CMK (cell line): ENCODE results near the gene VPS35L.
"Not testable (repeated sequence)": the region's sequence is repeated elsewhere in the genome, so short reads cannot be mapped to it uniquely, and the experiment has no call there.

ENCODE experiments used
- DNase-seq: peaks from one replicate; pipeline ENCODE4 v3.0.0-alpha.2; 2010; ENCODE audit warnings: low read depth

VPS35L gene

DNA sequence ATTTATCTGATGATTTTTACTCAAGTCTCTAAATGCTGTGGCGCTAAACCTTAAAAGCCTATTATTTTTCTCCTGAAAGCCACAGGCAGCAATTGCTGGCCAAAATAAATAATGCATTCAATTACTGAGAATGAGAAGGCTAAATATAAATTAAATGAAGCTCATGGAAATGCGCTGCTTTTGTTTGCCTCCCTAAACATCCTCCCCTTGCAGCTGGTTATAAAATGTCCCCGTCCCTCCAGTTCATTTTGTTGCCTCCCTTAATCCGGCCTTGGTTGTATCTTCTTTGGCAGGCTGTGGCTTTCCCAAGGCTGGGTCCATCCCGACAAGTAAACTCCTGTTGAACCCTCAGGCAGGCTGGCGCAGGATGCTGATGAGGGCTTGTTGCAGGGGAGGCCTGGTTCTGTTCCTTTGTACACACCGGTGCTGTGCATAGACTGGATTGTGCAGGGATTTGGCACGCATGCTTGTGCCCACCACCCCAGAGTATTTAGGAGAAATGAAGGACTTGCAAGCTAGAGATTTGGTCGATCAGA, 99.8 kb downstream of the VPS35L start:
- no peak for DNase-seq

DNA sequence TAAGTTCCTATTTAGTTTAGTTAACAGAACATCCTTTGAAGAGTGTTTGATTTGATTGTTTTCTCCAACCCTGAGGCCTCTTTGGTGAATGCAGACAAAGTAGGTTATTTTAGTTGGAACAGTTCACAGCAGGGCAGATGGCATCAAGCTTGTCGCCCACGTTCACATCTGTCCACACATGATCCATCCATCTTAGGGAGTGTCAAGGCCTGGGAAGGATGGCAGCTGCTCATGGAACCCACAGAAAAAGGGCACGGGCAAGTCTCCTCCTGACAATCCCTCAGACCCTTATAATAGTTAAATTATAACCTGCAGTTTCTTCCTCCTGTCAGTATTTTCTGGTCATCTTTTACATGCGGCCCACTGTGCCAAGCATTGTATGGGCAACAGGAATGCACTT, 102.3 kb downstream of the VPS35L start:
- DNase-seq: no peak

DNA sequence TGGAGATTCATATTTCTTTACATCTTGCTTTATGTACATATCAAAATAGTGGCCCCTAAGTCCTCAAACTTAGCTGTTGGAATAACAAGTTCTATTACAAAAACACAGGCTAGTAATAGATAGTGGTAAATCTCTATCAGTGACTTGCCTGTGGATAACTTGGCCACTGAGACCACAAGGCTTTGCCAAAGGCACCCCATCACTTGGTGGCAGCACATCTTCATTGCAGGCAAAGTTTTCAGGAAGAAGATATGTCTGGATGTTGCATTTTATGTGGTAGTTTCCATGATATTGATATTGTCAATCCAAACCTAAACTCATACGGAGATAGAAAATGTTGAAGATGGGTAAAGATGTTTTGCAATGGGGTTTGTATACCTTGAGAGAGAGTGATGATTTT, 104.1 kb downstream of the VPS35L start:
- no peak for DNase-seq

DNA sequence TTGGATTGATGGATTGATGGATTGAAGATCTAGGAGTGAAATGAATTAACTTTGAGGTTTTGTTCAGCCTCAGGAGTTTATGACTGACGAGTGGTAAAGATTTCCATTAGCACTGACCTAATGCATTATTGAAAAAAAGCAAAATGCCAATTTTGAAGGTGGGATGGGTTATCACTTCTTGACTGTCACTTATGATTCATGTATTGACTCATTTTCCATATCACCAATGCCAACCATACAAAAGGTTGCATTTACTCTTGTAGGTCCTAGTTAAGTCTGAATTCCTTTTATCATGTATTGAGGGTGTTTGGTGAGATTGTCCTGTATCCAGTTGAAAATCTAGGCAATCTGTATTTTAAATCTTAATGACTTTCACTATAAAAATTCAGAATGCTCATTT, 104.9 kb downstream of the VPS35L start:
- DNase-seq: no peak

DNA sequence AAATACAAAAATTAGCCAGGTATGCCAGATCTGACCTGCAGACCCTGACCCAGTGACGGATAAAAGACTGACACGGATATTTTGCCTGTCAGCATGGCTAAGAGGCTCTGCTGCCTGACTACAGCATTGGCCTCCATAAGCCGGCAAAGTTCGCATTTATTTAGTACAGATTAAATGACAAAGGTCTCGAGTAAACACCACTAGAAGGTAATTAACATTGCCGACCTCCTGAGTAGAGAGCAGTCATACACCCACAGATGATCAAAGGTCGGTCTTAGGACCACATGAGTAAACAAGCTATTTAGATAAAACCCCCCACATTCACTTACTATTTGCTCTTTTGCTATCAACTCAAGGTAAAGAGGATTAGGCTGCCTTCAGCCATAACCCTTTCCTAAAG, 106.8 kb downstream of the VPS35L start:
- DNase-seq: no peak

DNA sequence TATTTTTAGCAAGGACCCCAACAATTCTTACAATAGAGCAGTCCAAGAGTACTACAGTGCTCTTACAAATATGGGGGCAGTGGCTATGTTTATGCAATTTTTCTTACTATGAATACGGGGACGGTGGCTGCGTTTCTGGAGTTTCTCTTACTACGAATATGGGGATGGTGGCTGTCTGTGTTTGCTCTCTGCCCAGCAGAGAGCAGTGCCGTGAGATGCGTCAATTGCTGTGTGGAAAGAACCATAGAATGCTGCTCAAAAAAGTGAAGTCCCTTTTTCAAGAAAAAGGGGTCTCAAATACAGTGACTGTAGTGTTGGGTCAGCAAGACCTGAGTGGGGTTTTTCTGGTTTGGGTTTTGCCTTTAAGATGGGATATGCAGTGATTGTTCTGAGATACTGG, 108.7 kb downstream of the VPS35L start:
- DNase-seq: no peak

DNA sequence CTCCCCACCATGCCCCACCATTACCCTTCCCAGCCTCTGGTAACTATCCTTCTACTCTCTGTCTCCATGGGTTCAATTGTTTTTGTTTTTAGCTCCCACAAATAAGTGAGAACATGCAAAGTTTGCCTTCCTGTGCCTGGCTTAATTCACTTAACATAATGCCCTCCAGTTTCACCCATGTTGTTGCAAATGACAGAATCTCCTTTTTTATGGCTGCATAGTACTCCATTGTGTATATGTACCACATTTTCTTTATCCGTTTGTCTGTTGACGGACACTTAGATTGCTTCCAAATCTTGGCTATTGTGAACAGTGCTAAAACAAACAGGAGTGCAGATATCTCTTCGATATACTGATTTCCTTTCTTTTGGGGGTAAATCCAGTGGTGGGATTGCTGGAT, 109.8 kb downstream of the VPS35L start:
- DNase-seq: not testable (repeated sequence)

DNA sequence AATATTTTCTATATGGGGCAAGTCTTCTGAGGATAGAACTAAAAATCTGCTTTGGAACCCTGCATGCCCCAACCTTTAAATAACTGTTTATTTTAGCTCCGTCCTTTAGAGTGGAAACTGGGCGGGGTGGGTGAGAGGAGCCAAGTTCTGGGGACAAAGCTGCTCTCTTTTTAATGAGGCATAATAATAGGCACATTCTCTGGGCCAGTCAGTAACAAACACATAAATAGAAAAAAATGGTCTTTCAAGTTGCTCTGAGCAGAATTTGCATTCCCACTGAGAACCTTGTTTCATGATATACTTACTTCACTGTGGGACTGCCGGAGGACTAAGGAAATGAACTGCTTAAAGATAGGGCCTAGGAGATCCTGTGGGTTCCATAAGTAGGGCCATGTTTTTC, 111.0 kb downstream of the VPS35L start:
- DNase-seq: no peak

DNA sequence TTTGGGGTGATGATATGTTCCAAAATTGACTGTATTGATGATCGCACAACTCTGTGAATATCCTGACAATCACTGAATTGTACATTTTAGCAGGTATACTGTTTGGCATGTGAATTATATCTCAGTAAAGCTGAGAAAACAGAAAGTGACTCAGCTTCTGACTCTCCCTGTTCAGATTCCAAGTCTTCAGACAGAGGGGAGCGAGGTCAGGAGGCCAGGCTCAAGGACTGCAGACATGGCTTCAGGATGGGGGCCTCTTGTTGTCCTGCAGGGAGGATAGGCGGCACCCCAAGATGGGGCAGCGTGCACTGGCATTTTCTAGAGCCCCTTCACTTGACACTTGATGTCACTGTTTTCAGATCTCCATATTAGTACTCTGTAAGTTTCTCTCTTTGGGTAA, 116.9 kb downstream of the VPS35L start:
- no peak for DNase-seq

DNA sequence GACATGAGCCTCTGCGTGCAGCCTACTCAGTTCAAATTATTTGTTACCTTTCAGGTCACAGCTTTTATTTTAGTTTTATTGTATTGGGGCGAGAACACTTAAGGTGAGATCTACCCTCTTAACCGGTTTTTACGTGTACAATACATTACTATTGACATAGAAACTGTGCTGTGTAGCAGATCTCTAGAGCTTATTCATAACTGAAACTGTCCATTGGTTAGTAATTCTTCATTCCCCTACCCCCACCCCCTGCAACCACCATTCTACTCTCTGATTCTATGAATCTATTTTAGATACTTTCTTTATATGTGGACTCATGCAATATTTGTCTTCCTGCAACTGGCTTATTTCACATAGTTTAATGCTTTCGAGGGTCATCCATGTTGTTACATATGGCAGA, 119.0 kb downstream of the VPS35L start:
- DNase-seq: no peak

DNA sequence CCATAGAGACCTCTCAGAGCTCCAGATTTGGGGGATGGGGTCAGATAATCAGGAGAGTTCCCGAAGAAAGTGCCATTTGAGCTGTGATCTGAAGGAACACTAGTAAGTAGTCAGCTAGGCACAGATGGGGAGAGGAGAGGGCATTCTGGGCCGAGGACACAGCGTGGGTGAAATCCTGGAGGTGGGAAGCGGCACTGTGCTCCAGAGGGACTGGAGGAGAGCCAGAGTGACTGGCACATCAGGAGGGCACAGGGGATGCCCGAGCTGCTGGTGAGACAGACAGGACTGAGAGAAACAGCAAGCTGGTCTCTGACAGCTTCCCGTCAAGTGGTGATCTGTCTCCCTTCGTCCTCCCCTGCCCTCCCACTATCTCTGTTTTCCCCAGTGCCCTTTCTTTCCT, 121.9 kb downstream of the VPS35L start:
- no peak for DNase-seq

DNA sequence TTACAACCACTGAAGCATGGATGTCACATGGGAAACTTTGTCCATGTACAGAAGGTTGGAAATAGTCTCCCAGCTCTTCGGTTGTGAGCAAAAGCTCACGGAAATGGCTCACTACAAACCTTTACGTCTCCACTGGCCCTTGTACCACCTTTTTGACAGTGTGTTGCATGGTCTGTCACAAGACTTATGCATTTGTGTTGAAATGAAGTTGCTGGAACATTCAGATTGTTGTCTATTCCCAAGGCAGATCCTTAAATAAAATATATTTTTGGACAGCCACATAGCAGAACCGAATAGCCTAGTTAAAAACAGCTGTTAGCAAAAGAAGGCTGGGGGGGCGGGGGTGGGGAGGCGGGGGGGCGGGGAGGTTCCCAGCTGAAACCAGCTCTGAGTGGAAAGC, 123.3 kb downstream of the VPS35L start:
- DNase-seq: no peak

DNA sequence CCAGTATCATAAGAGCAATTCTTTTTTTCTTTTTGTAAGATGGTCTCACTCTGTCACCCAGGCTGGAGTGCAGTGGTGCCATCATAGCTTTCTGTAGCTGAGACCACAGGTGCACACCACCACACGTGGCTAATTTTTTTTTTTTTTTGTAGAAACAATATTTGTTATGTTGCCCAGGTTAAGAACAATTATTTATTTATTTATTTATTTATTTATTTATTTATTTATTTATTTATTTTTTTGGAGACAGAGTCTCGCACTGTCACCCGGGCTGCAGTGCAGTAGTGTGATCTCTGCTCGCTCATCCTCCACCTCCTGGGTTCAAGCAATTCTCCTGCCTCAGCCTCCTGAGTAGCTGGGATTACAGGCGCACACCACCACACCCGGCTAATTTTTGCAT, 123.8 kb downstream of the VPS35L start:
- not testable (repeated sequence) for DNase-seq

DNA sequence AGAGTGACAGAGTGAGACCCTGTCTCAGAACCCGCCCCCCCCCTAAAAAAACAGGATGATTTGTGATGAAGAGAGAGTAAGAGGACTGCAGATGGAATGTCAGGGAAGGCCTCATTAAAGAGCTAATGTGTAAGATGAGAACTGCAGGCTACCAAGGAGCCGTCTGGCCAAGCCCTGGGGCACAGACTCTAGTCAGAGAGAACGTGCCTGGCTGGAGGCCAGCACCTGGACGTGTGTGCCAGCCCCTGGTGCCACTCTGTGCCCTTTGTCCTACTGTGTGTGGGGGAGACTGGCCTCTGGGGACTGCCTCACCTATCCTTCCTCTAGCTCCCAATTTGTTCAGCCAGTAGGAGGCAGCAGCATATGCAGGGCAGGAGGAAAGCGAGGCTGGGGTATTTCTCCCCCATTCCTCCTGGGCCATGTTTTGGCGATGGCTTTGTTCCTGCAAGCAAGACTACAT, 125.4 kb downstream of the VPS35L start:
- DNase-seq: no peak

DNA sequence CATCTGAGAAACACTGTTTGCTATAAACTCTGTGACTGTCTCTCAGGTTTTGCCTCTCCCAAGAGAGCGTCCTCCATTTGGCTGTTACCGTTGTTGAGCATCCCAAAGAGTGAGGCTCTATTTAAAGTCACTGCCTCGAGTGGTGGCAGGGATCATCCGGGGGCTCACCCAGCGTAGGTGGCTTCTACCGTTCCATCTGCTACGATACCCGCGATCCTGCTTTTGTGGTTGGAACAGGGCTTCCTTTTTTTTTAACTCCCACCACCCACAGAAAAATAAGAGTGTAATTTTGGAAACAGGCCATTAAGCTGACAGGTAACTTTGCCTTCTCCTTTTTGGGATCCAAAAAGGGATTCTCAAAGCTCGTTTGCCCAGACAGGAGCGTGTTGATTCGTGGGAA, 126.1 kb downstream of the VPS35L start:
- DNase-seq: no peak

DNA sequence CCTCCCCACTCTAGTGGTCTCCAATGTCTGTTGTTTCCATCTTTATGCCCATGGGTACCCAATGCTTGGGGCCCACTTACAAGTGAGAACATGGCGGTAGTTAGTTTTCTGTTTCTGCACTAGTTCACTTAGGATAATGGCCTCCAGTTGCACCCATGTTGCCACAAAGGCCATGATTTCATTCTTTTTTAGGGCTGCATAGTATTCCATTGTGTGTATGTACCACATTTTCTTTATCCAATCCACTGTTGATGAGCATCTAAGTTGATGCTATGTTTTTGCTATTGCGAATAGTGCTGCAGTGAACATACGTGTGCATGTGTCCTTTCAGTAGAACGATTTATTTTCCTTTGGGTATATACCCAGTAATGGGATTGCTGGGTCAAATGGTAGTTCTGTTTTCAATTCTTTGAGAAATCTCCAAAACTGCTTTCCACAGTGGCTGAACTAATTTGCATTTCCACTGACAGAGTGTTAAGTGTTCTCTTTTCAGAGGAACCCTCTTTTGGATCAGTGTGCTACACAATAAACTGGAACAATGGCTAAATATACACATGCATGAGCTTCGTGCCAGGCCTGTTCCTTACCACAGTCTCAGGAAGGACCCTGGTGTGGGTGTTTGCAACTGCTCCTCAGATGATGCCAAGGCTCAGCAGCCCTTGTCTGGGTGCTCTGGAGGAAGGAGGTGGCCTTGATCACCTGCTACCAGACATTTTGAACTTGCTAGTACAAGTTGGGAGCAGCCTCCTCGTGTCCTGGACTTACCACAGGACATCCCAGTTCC, 128.1 kb downstream of the VPS35L start:
- no peak for DNase-seq

DNA sequence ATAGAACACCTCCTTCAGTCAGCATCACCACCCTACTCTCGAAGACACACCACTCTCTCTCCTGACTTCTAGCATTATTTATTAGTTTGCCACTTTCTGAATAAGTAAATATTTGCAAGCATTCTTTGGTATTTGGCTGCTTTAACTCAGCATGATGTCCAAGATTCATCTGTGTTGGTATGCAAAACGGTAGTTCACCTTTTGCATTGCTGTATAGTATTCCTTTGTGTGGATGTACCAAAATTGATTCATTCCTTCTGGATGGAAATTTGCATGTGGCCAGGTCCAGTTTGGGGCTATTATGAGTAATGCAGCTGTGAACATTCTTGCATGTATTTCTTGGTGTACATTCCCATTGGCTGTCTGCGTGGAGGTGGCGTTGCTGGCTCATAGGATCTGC, 129.7 kb downstream of the VPS35L start:
- DNase-seq: no peak

DNA sequence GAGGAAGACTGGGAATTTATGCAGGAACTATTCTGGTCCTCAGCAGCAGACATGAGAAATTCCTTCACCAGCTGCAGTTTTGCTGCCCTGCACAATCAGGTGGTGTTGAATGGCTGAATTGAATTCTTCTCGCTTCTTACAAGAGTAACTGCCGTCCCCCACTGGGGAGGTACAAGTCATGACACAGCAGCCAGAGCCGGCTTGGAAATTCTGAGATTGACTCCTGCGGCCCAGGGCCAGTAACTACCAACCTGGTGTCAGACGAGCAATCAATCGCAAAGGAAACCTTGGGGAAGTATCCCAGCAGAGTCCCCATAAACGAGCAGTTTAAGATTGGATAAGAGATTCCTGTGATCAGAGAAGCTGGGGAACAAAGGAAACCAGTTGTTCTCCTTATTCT, 131.8 kb downstream of the VPS35L start:
- DNase-seq: no peak

DNA sequence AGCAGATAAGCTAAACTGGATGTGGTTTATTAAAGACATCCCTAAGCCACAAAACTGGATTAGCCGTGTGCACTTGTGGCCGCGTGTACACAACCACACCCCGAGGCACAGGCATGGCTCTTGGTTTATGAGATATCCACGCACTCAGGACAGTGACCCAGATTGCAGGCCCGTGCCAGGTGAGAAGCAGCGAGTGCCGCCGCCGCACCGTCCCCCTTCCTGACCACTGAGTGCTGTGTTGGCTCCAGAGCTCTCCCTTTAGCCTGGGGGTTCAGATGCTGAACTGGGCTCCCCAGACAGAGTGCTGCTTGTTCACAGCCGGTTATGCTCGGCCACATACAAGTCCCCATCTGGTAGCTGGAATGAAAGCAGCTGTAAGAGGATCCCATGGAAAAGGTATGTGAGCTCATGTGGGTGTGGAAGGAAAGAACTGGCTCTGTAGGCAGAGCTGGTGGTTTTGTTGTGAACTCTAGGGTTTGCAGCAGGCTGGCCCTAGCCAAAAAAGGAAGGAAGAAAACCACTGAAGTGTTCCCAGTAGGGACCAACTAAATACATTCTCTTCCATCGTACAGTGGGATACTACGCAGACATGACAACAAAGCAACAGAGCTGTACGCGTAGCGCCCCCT, 133.0 kb downstream of the VPS35L start:
- DNase-seq: no peak

DNA sequence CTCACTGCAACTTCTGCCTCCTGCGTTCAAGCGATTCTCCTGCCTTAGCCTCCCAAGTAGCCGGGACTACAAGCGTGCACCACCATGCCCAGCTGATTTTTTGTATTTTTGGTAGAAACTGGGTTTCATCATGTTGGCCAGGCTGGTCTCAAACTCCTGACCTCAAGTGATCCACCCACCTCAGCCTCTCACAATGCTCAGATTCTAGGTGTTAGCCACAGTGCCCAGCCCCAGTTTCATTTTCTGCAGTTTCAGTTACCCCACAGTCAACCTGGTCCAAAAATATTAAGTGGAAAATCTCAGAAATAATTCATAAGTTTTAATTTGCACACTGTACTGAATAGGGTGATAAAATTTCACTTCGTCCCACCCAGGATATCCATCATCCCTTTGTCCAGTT, 133.8 kb downstream of the VPS35L start:
- DNase-seq: no peak

DNA sequence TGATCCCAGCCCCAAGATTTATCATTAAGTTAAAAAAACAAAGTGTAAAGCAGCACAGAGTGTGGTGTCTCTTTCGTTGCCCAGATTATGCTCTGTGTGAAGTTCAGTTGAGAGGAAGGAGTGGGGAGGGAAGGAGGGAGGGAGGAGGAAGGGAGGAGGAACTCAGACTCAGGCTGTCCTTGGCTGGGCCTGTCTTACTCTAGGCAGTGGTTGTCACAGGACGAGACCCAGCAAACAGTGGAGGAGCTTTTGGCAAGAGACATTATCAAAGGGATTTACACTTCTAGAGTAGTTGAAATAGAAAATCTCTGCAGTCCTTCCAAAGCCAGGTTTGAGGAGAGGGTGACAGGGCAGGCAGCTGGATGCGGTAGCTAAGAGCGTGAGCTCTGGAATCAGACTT, 134.7 kb downstream of the VPS35L start:
- no peak for DNase-seq

DNA sequence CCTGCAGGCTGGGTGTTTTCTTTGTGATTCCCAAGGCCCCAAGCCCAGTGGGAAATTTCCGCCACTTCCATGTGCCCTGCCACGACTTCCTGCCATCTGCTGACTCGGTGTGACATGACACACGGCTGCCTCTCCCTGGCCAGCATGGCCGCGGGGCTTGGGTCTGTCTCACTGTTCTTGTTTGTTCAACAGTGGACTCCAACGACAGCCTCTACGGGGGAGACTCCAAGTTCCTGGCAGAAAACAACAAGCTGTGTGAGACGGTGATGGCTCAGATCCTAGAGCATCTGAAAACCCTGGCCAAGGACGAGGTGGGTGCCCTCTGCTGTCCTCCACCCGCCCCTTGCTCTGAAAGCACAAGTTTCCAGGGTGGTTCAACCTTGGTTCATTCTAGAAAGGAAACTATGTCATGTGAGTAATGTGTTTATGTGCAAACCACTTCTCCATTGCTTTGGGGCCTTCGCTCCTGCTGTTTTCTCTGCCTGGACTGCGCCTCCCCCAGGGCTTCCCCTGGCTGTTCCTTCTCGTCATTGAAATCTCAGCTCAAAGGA, 135.7 kb downstream of the VPS35L start:
- no peak for DNase-seq

DNA sequence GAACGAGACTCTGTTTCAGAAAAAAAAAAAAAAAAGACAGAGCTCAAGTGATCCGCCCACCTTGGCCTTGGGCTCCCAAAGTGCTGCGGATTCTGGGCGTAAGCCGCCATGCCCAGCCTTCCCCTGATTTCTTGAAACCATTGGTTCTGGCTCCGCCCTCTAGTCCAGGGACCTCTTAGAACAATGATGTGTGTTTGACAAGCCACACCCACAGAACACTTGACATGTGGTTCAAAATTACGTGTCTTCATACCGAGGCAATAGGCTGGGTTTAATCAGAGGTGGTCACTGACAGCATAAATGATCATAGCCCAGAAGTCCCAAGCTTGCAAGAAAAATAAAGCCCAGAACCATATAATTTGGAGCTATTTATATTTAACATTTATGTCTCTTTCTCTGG, 139.5 kb downstream of the VPS35L start:
- no peak for DNase-seq
